Stimulated activated CD8-positive, alpha-beta memory T cell treated with anti-CD3 and anti-CD28 coated beads, Interleukin-12 subunit alpha, Interleukin-12 subunit beta, amount 100 ng/mL, for 4 hours (primary cell): ENCODE data around the gene SND1.
"Not testable (repeated sequence)": the region's sequence is repeated elsewhere in the genome, so short reads cannot be mapped to it uniquely, and the experiment has no call there.

Experiments
- DNase-seq: peaks from one replicate; pipeline ENCODE4 v3.0.0-alpha.2; 2020; ENCODE audit warnings: low read depth

Gene SND1

DNA sequence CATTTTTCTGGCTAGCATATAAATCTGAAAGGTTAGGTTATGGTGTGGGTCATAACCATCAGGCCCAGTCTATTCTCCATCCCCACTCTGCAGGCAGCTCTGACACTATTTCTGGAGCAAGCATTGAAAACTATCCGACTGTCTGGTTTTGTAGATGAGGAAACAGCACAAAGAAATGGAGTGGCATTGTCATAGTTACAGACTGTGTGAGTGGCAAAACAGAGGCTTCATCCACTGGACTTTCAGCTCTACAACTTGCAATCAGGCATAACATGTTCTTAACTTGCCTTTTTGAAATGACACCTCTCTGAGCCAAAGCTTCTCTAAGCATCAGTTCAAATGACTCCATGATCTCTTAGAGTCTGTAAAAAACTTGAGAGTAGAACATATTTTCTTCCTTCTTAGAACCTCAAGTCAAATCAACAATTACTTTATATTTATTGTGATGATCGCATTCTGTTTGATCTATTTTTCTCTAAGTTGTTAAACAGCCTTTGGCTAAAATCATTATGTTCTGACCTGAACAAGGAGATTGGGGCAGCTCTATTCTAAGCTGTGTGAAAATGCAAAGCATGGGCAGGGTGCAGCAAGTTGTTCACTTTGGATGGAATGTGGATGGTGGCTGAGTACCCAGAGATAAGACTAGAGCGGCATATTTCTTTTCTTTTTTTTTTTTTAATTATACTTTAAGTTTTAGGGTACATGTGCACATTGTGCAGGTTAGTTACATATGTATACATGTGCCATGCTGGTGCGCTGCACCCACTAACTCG, 310.8 kb downstream of the SND1 start:
- DNase-seq, result no peak

- not testable (repeated sequence) for DNase-seq
Observed at GRCh38 chr7:127963850-127964249, 311.9 kb downstream of the SND1 start.

GRCh38 chr7:127967281-127967680, 315.3 kb downstream of the SND1 start:
- no peak for DNase-seq

- no peak for DNase-seq
Observed at GRCh38 chr7:127968547-127968946, 316.6 kb downstream of the SND1 start.

DNA sequence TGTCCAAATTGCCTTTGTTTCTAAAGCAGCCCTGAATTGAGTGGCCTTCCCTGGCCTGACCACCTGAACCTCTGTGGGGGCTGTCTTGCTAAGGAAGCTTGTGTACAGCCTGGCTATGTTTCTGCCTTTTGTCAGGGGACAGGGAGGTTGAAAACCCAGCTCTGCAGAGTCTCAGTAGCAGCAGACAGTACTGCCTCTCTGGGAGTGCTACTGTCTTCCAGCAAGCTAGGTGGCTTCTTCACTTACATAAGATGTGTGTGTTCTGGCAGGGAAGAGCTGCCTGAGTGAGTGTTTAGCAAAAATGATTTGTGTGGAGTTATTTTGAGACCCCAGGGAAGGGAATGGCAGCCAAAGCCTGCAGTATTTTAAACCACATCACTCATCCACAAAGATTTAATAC, 321.8 kb downstream of the SND1 start:
- DNase-seq, result no peak

- no peak for DNase-seq
Observed at GRCh38 chr7:127974446-127975035, 322.5 kb downstream of the SND1 start.

- DNase-seq, result no peak
Observed at GRCh38 chr7:127976056-127976737, 324.2 kb downstream of the SND1 start.

DNA sequence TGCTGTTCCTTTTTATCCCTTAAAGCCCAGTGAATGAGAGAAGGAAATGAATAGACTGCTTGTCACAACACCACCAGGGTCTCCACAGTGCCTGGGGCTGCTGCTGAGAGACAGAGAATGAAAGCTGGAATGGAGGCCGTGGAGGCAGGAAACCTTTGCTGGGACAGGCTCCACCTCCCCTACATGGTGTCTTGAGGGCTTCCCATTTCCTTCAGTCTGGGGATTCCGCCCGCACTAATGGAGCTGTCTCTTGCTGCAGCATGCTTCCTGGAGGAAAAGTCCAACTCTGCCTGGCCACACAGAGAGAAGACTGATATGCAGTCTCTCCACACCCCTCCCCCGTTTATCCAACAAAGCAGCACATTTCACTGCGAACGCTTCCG, 324.7 kb downstream of the SND1 start:
- DNase-seq, result no peak

GRCh38 chr7:127978421-127978820, 326.4 kb downstream of the SND1 start:
- no peak for DNase-seq

GRCh38 chr7:127979113-127979727, 327.2 kb downstream of the SND1 start:
- no peak for DNase-seq

GRCh38 chr7:127979728-127980126, 327.7 kb downstream of the SND1 start:
- DNase-seq, result no peak

DNA sequence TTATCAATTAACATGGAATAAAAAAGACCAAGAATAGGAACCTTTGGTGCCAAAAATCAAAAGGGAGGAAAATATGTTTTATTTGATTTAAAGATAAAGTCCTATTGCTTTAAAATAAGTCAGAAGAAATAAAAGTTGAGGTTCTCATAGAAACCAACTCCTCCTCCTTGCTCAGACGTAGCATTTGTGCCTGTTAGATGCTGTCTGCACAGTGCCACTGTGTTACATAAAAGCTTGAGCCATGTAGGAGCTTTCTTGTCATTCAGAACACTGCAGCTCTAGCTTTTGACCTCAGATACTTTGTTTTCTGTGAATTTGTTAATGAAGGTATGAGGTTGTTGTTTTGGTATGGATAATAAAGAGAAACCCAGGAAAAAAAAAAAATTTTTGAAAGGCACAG, 328.9 kb downstream of the SND1 start:
- no peak for DNase-seq

- no peak for DNase-seq
Observed at GRCh38 chr7:127981965-127982364, 330.0 kb downstream of the SND1 start.

- DNase-seq, result no peak
Observed at GRCh38 chr7:127983804-127984332, 331.9 kb downstream of the SND1 start.

DNA sequence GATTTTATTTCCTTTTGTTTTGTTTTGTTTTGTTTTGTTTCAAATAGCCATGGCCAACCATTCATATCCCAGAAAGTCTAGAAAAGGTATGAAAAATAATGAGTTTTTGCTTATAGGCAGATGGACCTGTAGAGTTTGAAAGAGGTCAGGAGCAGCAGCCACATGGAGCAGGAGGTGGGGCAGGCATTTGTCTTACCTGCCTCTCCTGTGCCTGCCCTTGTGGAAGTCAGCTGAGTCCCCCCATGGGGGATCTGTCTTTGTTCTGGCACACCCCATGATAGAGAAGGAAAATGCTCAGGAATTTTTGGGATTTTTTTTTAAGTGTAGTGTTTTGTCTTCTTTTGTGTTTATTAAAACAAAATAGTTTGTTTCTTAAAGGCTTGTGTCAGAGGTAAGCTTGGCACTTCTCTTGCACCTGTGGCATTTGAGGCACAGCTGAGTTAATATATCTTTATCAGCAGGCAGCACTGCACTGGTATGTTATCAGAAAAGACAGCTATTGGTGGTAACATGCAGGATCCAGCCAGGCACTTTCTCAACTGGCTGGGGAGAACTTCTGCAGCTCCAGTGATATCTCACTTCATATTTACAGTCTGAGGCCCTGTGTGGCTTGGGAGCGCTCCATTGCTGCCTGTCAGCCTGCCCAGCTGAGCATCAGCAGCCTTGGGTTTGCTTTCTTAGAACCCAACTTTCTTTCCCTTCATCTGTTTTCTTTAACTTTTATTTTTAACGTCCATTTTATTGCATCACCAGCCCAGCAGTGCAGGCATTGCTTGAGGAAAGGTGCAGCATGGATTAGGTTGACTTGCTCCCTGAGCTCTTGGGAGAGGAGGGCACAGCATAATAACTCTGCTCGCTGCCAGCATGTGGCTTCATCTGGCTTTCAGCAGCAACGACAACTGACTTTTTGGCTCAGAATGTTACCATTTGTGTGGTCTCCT, 334.9 kb downstream of the SND1 start:
- DNase-seq, result no peak

DNA sequence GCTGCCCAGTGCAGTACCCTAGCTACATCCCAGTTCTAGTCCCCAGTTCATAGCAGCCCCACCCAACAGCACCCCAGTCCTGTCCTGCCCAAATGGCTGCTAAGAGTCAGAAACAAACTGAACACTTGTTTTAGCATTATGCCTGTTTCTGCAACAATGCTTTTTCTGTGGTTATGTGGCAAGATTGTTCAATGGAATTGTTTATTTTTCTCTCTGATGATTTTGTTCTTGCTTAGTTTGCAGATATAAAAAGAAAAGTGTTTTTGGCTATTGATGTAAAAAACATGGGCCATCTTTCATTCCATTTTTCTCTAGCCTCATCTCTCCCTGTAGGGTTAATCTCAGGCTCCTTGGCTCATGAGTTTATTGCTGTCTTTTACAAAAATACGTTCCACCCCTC, 336.8 kb downstream of the SND1 start:
- no peak for DNase-seq

GRCh38 chr7:127993317-127993716, 341.3 kb downstream of the SND1 start:
- DNase-seq, result no peak

- DNase-seq, result no peak
Observed at GRCh38 chr7:127993987-127994386, 342.0 kb downstream of the SND1 start.

- no peak for DNase-seq
Observed at GRCh38 chr7:127995156-127995880, 343.3 kb downstream of the SND1 start.

GRCh38 chr7:127995881-127996215, 343.9 kb downstream of the SND1 start:
- no peak for DNase-seq
